Right ventricle myocardium superior (tissue), 1 donor: Measurements from ENCODE around the gene MRGPRD. TPM values are rescaled to one million over a fixed set of nuclear protein-coding genes. Genes with fewer than 3 reads are reported as not detected.

ENCODE experiments used
- total RNA-seq: library from RNA; stranded (reverse); fragmentation: NEBNext Ultra II Directional; extraction: Animal tissue kit (Norgen Biotek cat#: 25700); gene quantifications from one replicate; pipeline ENCODE4 v1.2.1, GENCODE V29; 2021
- donor health status: DM: no; HTN: yes; CAD: no; lungs with severe emphysema.

The MRGPRD gene
- total RNA-seq, 1 donor from 2014 or later = not detected

Other genes starting within 250 kb of the MRGPRD start
- 0.46 TPM for gene TESMIN, start 229.5 kb downstream of the MRGPRD start, total RNA-seq
- 77.1 TPM for gene CPT1A, start 139.1 kb downstream of the MRGPRD start, total RNA-seq
- gene MRPL21, start 77.2 kb downstream of the MRGPRD start, total RNA-seq = 124 TPM
- gene IGHMBP2, start 77.1 kb downstream of the MRGPRD start, total RNA-seq = 13.5 TPM
- 4.9 TPM for gene MRGPRF, start 32.3 kb upstream of the MRGPRD start, total RNA-seq
- 7.6 TPM for gene TPCN2, start 67.9 kb upstream of the MRGPRD start, total RNA-seq
- not detected for gene SMIM38, start 174.9 kb upstream of the MRGPRD start, total RNA-seq